Measurements from ENCODE around the gene PAX6. TPM values are rescaled to one million over a fixed set of nuclear protein-coding genes. Genes with fewer than 3 reads are reported as not detected.

PAX6 gene
- total RNA-seq, 1 donor from 2014 or later, result 18.9 TPM

DNA sequence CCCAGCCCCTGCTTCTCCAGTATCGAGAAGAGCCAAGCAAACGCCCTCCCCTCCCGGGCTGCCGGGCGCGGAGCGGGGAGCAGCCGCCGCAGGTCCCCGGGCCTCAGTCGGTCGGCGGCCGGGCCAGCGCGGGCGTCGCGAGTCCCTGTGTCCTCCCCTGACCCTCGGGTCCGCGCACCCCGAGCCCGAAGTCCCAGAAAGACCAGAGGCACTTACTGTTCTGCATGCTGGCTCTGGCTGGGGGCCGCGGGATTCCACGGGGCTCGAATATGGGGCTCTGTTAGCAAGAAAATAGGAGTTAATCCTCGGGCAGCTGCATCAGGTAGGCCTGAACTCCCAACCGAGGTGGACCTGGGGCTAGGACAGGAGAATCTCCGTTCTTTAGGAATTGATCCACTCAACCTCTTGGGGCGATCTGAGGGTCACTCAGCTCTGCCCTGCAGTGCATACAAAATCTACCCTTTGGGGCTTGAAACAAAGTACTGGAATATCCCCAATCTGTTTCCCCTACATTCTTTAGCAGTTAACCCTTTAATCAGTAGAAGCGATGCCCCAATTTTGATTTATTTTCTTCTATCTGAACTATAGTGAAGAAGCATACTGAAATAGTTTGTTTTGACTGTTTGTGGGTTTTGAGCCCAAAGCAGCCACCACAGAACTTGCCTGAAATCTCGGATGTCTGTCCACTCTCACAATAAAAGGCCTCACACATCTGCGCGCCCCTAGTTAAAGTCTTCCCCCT lies 4.8 kb downstream of the PAX6 start:
- Mint-ChIP-seq H3K36me3 (peaks cover 8% of the 10 kb centered on the region), H3K9me3 (no peaks in the 10 kb centered on the region), H3K4me1 (ENCODE audit: unreplicated experiment) (peaks cover 25% of the 10 kb centered on the region), H3K4me3 (peak overlapping the region; percentile 83), H3K27me3 (peaks cover 92% of the 10 kb centered on the region), H3K27ac (peak overlapping the region; percentile 42)
- no peak for DNase-seq (ENCODE audit: extremely low spot score, unreplicated experiment)
- TF ChIP-seq, protein P1, sequence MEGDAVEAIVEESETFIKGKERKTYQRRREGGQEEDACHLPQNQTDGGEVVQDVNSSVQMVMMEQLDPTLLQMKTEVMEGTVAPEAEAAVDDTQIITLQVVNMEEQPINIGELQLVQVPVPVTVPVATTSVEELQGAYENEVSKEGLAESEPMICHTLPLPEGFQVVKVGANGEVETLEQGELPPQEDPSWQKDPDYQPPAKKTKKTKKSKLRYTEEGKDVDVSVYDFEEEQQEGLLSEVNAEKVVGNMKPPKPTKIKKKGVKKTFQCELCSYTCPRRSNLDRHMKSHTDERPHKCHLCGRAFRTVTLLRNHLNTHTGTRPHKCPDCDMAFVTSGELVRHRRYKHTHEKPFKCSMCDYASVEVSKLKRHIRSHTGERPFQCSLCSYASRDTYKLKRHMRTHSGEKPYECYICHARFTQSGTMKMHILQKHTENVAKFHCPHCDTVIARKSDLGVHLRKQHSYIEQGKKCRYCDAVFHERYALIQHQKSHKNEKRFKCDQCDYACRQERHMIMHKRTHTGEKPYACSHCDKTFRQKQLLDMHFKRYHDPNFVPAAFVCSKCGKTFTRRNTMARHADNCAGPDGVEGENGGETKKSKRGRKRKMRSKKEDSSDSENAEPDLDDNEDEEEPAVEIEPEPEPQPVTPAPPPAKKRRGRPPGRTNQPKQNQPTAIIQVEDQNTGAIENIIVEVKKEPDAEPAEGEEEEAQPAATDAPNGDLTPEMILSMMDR (conservative IDR thresholded peaks at IDR 0.05), result no peak

DNA sequence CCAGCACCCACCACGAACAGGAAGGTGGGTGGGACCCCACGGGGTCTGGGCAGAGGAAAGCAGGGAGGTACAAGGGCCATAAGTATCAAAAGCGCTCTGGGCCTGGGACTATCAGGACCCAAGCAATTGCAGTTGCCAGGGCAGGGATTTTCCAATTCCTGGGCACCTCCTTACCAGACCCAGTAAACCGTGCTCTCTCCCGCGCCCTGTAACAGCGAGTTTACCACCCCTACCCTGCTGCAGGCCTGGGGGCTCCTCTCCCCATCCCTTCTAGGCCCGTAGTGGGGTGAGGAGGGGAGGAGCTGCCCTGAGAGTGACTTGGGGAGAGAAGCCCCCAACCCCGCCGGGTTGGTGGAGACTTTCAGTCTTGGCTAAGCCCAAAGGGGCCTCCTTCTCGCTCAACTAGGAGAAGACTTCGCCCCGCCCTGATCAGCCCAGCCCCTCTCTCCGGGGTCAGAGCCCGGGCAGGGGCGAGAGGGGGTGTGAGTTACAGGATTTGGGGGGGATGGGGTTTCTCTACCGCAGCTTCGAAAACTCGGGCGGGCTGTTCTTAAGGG lies 5.4 kb downstream of the PAX6 start:
- Mint-ChIP-seq H3K27ac (no peak overlapping the region), H3K27me3 (peaks cover 92% of the 10 kb centered on the region), H3K4me3 (peak overlapping the region; percentile 41), H3K36me3 (peaks cover 10% of the 10 kb centered on the region), H3K9me3 (no peaks in the 10 kb centered on the region), H3K4me1 (ENCODE audit: unreplicated experiment) (peaks cover 19% of the 10 kb centered on the region)
- DNase-seq (ENCODE audit: extremely low spot score, unreplicated experiment), result peak; percentile 68
- TF ChIP-seq, protein P1 (conservative IDR thresholded peaks at IDR 0.05), result no peak

DNA sequence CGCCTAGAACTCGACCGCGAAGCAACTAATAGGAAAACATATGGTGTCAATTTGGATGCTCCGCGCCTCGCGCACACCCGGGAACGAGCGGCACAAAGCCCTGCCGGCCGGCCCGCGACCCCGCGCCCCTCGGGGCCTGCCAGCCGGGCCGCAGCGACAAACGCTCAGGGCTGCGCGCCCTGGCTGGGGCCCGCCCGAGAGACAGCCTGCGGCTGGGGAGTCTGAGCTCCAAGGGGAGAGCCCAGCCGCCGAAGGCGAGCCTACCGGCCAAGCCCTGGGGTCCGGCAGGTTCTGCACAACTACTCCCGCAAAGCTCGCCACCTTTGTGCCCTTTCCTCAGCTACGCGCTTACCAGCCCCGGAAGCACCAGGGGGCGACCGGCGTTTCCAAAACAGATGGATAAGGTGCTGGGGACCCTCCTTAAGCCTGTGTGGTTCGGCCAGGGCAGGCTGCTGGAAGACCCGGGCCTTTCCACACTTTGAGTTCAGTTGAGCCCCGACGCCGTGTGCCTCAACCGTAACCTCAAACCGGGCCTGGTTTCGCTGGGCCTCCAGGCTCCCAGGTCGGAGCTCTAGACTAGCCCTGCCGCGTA lies 6.0 kb downstream of the PAX6 start:
- H3K4me1 Mint-ChIP-seq (ENCODE audit: unreplicated experiment), result peaks cover 18% of the 10 kb centered on the region
- peak overlapping the region; percentile 71 for H3K27ac Mint-ChIP-seq
- DNase-seq (ENCODE audit: extremely low spot score, unreplicated experiment), result peak; percentile 67

DNA sequence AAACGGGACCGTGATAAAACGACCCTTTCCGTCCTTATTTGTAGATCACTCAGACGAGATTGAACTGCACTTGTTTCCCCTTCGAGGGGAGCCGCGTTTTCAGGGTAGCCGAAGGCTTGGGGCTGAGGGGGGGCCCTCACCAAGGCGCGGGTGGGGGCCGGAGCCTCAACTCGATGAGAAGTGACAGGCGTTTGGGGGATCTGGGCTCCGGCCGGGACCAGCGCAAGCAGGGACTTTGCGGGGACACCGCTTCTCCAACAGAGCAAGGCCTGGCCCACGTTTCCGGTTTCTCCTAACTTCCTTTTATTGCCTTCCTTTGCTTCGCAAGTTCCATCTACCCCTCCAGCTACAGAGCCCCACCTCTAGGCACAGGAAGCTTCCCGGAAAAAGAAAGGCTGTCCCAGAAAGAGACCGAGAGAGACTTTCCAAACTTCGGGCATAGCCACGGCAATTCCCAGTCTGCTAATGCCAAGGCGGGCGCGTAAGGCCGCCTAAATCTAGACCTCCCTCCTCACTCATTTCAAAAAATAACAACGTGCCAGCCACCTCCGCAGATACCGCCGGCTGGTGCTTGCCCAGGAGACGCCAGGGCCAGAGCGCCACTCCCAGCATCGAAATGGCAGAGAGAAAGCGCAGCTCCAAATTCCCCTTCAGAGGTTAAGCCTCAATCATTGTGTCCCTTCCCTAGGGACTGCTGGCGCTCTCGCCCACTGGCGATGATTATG lies 6.6 kb downstream of the PAX6 start:
- Mint-ChIP-seq H3K4me3 (peak overlapping the region; percentile 83), H3K27ac (peak overlapping the region; percentile 71), H3K9me3 (no peaks in the 10 kb centered on the region), H3K4me1 (ENCODE audit: unreplicated experiment) (peaks cover 15% of the 10 kb centered on the region), H3K36me3 (peaks cover 10% of the 10 kb centered on the region), H3K27me3 (peaks cover 97% of the 10 kb centered on the region)
- DNase-seq (ENCODE audit: extremely low spot score, unreplicated experiment), result peak; percentile 62
- TF ChIP-seq, protein P1 (conservative IDR thresholded peaks at IDR 0.05), result no peak

More for the DNA sequence above, 6.0 kb downstream of the PAX6 start:
- no peaks in the 10 kb centered on the region for H3K9me3 Mint-ChIP-seq
- peaks cover 10% of the 10 kb centered on the region for H3K36me3 Mint-ChIP-seq
- peak overlapping the region; percentile 83 for H3K4me3 Mint-ChIP-seq
- peaks cover 95% of the 10 kb centered on the region for H3K27me3 Mint-ChIP-seq
- TF ChIP-seq, protein P1 (conservative IDR thresholded peaks at IDR 0.05), result no peak

DNA sequence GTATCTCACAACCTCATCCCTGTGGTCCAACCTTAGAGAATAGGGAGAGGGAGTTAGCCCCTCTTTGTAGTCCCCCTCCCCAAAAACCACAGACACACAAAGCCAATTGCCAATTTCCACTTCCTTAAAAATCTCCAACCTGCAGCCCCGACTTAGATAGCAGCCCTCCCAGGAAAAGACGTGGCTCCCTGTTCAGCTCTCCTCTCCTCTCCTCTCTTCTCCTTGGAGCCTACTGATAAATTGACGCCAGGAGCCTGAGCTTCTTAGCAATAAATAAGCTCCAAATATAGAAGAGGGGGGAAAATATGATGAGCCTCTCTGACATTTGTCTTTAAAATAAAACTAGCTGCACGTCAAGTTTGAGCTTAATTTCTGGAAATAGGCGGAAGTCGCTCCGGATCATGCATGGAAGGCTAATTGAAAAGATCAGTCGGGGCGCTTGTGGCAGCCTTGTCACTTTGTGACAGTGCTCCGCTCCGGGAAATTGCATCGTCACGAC lies 7.3 kb downstream of the PAX6 start:
- TF ChIP-seq, protein P1 (conservative IDR thresholded peaks at IDR 0.05), result no peak
- Mint-ChIP-seq H3K4me3 (peak overlapping the region; percentile 83), H3K4me1 (ENCODE audit: unreplicated experiment) (peaks cover 13% of the 10 kb centered on the region), H3K27ac (peak overlapping the region; percentile 71), H3K9me3 (no peaks in the 10 kb centered on the region), H3K27me3 (peaks cover 97% of the 10 kb centered on the region), H3K36me3 (peaks cover 10% of the 10 kb centered on the region)
- DNase-seq (ENCODE audit: extremely low spot score, unreplicated experiment), result no peak

Data from type B pancreatic cell (in vitro differentiated cells).